Neural crest cell (in vitro differentiated cells): ENCODE results near the gene TRAPPC1. TPM values are rescaled to one million over a fixed set of nuclear protein-coding genes. Genes with fewer than 3 reads are reported as not detected.

ENCODE experiments used
- DNase-seq: peaks from one replicate; pipeline ENCODE4 v3.0.0; 2021; ENCODE audit warnings: low read depth, mixed read lengths, low spot score
- H3K27ac Mint-ChIP-seq: one replicate; pipeline ENCODE4 v1.8.0; 2021; ENCODE audit warnings: mild to moderate bottlenecking, mixed read lengths; ENCODE audit not compliant: unreplicated experiment
- H3K27me3 Mint-ChIP-seq: 2 replicates; pipeline ENCODE4 v1.8.0; 2021; ENCODE audit warnings: low read depth, mild to moderate bottlenecking, mixed read lengths
- H3K36me3 Mint-ChIP-seq: 2 replicates; pipeline ENCODE4 v1.8.0; 2021; ENCODE audit warnings: low read depth, mild to moderate bottlenecking, mixed read lengths
- H3K4me1 Mint-ChIP-seq: 2 replicates; pipeline ENCODE4 v1.8.0; 2021; ENCODE audit warnings: mixed read lengths
- H3K4me3 Mint-ChIP-seq: one replicate; pipeline ENCODE4 v1.8.0; 2021; ENCODE audit warnings: mild to moderate bottlenecking, mixed read lengths
- H3K9me3 Mint-ChIP-seq: 2 replicates; pipeline ENCODE4 v1.8.0; 2021; ENCODE audit warnings: mixed read lengths
- total RNA-seq: library from RNA; stranded (reverse); gene quantifications from 2 replicates; pipeline ENCODE4 v1.2.1, GENCODE V29; 2021
- TF ChIP-seq, protein P1 (sequence below): fragments of 200-600 bp; sonication (generic); conservative IDR thresholded peaks from 2 replicates; pipeline ENCODE4 v1.5.0; 2021; ENCODE audit warnings: antibody characterized with exemption, mild to moderate bottlenecking

The TRAPPC1 gene
- total RNA-seq, 1 donor from 2014 or later, result 145 TPM

DNA sequence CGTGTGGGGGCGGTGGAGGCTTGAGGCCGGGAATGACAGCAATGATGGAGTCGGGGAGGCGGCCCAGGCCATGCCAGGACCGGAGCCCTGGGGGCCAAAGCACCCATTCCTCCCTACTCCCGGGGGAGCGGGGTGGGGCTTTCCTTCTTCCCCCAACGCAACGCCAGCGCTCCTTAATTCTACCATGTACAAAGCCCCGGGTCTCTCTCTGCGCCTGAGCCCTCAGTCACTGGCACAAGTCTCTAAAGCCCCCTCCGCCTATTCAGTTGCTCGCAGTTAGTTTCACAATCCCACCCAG lies 15.4 kb downstream of the TRAPPC1 start:
- TF ChIP-seq, protein P1, sequence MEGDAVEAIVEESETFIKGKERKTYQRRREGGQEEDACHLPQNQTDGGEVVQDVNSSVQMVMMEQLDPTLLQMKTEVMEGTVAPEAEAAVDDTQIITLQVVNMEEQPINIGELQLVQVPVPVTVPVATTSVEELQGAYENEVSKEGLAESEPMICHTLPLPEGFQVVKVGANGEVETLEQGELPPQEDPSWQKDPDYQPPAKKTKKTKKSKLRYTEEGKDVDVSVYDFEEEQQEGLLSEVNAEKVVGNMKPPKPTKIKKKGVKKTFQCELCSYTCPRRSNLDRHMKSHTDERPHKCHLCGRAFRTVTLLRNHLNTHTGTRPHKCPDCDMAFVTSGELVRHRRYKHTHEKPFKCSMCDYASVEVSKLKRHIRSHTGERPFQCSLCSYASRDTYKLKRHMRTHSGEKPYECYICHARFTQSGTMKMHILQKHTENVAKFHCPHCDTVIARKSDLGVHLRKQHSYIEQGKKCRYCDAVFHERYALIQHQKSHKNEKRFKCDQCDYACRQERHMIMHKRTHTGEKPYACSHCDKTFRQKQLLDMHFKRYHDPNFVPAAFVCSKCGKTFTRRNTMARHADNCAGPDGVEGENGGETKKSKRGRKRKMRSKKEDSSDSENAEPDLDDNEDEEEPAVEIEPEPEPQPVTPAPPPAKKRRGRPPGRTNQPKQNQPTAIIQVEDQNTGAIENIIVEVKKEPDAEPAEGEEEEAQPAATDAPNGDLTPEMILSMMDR, result no peak
- peaks cover 25% of the 10 kb centered on the region for H3K4me1 Mint-ChIP-seq
- H3K4me3 Mint-ChIP-seq, result peak overlapping the region; percentile 80
- no peak for DNase-seq
- H3K27me3 Mint-ChIP-seq, result peaks cover 7% of the 10 kb centered on the region
- H3K36me3 Mint-ChIP-seq, result peaks cover 2% of the 10 kb centered on the region
- H3K27ac Mint-ChIP-seq, result no peak overlapping the region
- peaks cover 3% of the 10 kb centered on the region for H3K9me3 Mint-ChIP-seq

DNA sequence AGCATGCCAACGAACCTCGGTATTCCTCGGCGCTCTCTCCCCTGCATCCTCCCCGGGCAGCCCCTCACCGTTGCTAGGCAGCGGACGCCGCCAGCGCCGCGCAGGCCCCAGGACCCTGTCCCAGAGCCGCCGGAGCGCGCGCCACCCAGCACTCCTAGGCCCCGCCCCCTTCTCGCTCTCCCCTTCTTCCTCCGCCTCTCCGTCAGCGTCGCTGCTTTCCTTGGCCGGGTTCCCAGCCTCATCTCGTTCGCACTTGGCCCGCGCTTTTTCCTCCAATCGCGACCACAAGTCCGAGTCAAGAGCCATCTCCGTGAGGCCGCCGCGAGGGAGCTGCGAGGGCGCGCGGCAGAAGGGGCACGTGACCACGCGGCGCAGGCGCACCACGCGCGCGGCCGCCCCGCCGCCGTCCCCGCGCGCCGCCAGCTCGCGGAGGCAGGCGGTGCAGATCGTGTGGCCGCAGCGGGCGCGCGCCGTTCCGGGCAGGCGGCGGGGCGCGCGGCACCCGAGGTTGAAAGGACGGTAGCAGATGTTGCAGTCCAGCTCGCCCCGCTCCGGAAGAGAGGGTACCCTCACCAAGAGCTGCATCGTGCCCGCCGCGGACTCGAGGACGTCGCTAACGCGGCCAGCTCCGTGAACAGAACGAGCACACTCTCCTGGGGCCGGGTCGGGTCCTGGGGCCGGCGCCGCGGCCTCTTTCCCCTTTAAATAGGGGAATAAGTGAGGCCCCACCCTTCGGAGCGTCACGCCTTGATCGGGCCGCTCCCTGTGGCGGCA lies 15.9 kb downstream of the TRAPPC1 start, which contains the start of gene RNF227:
TSS of gene RNF227 (minus strand) at position 679 of the 774 bp plus-strand sequence. CDS start at position 585, 94 bp downstream.
- Mint-ChIP-seq H3K9me3 (peaks cover 3% of the 10 kb centered on the region), H3K4me1 (peaks cover 25% of the 10 kb centered on the region), H3K27ac (peak within 1 kb of the TSS; percentile 86), H3K36me3 (peaks cover 2% of the 10 kb centered on the region), H3K4me3 (peak within 1 kb of the TSS; percentile 86), H3K27me3 (peaks cover 7% of the 10 kb centered on the region)
- DNase-seq, result peak; percentile 80
- TF ChIP-seq, protein P1, result no peak

DNA sequence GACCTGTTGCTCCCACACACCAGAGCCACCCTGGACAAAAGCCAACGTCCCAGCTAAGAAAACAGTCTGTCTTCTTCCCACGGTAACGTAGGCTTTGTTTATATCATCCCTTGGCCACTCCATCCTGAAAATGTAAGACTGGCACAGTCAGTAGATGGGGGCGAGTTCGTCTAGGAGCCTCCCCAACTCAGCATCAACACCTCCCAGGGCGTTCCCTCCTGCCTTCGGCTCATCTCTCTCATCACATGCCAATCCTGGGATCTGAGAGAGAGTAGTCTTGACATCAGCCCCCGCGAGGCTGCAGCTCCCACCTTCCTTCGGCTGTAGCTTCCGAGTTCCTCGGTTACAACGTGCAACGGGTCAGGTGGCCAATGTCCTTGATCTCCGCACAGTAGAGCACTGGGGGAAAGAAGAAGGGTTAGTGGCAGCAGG lies 16.6 kb downstream of the TRAPPC1 start:
- peaks cover 6% of the 10 kb centered on the region for H3K36me3 Mint-ChIP-seq
- DNase-seq, result no peak
- TF ChIP-seq, protein P1, result no peak
- H3K9me3 Mint-ChIP-seq, result peaks cover 3% of the 10 kb centered on the region
- peak overlapping the region; percentile 86 for H3K27ac Mint-ChIP-seq
- H3K4me3 Mint-ChIP-seq, result peak overlapping the region; percentile 86
- peaks cover 25% of the 10 kb centered on the region for H3K4me1 Mint-ChIP-seq
- peaks cover 7% of the 10 kb centered on the region for H3K27me3 Mint-ChIP-seq

DNA sequence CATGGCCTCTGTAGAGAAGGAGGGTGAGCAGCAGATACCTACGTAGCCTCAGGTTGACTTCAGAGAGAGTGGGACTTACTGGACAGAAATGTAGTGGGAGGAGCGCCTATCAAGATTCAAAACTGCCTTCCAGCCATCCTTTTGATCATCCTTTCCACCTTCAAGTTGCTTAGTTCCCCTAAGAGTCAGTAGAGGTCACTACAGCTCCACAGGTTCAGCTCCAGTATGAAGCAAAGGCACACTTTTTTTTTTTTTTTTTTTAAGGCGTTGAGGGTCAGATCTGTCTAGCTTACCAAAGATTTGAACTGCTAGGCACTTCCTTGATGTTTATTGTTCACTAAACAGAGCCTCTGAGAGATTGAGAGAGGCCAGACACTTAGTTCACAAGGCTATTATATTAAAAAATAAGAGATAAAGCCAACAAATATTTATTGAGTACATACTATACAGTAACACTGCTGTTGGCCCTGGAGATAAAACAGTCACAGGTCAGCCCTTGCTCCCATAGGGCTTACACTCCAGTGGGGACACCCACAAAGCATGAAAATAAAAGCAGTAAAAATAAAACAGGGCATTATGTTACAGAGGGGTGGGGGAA lies 18.7 kb downstream of the TRAPPC1 start:
- DNase-seq, result no peak
- H3K4me3 Mint-ChIP-seq, result peak overlapping the region; percentile 62
- H3K27me3 Mint-ChIP-seq, result peaks cover 7% of the 10 kb centered on the region
- H3K9me3 Mint-ChIP-seq, result peaks cover 3% of the 10 kb centered on the region
- H3K27ac Mint-ChIP-seq, result no peak overlapping the region
- peaks cover 11% of the 10 kb centered on the region for H3K36me3 Mint-ChIP-seq
- H3K4me1 Mint-ChIP-seq, result peaks cover 25% of the 10 kb centered on the region
- TF ChIP-seq, protein P1, result peak; percentile 80

DNA sequence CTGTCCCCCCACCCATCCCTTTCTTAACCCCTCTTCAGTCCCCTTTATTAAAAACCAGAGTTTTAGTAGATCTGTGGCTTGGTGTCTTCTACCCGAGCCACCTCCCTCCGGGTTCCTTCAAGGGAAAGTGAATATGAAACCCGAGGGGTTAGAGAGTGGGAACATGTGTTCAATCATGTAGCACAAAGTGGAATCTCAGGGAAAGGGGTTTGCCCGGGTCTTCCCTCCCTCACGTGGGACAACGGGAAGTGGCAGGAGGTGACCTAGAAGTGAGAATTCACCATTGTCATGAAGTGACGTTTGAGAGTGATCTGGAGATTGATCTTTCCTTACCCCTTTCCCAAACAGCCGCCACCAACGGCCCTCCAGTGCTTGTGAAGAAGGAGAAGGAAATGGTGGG lies 20.6 kb downstream of the TRAPPC1 start:
- no peak overlapping the region for H3K27ac Mint-ChIP-seq
- no peaks in the 10 kb centered on the region for H3K9me3 Mint-ChIP-seq
- H3K36me3 Mint-ChIP-seq, result peaks cover 12% of the 10 kb centered on the region
- peaks cover 20% of the 10 kb centered on the region for H3K4me1 Mint-ChIP-seq
- DNase-seq, result no peak
- H3K27me3 Mint-ChIP-seq, result no peaks in the 10 kb centered on the region
- TF ChIP-seq, protein P1, result no peak
- no peak overlapping the region for H3K4me3 Mint-ChIP-seq
